ENCODE results near the gene ADAM29. TPM values are rescaled to one million over a fixed set of nuclear protein-coding genes. Genes with fewer than 3 reads are reported as not detected.

Gene ADAM29
- total RNA-seq, 2 experiments from 2014 or later, result not detected

GRCh38 chr4:174907508-174907907, 10.7 kb upstream of the ADAM29 start:
- H3K4me1 ChIP-seq (ENCODE audit: insufficient read depth, low read length), result no peaks in the 10 kb centered on the region
- H3K27ac ChIP-seq (ENCODE audit: low read depth in 1 of 2, low read length in 2 of 2), result no peak overlapping the region
- no peaks in the 10 kb centered on the region for H3K27me3 ChIP-seq (ENCODE audit: control insufficient read depth in 1 of 2, insufficient read depth in 2 of 2, low read length in 2 of 2)
- peaks cover 0 to 4% of the 10 kb centered on the region in 2 experiments for H3K9me3 ChIP-seq (ENCODE audit: control insufficient read depth in 1 of 2, insufficient read depth in 1 of 2, low read length in 2 of 2)
- H3K9me3 Mint-ChIP-seq, result peaks cover 13% of the 10 kb centered on the region
- H3K36me3 Mint-ChIP-seq (ENCODE audit: low read depth), result no peaks in the 10 kb centered on the region
- H3K36me3 ChIP-seq (ENCODE audit: insufficient read depth, low read length), result no peaks in the 10 kb centered on the region
- DNase-seq (no peak), ATAC-seq (ENCODE audit: poor library complexity) (no peak)
- no peaks in the 10 kb centered on the region for H3K27me3 Mint-ChIP-seq
- intact Hi-C loops (cut with DNase I, micrococcal nuclease), result no loop called here
- ChIA-PET POLR2A (no interaction called here), CTCF (no interaction called here)
- no peak overlapping the region for H3K4me3 ChIP-seq (ENCODE audit: low read length)
- H3K4me3 Mint-ChIP-seq, result no peak overlapping the region
- H3K4me1 Mint-ChIP-seq (ENCODE audit: low read depth), result no peaks in the 10 kb centered on the region
- H3K27ac Mint-ChIP-seq, result no peak overlapping the region
- no peak for TF ChIP-seq CTCF (IDR thresholded peaks at IDR 0.05)

- no peak for DNase-seq
- peaks cover 8% of the 10 kb centered on the region for H3K9me3 Mint-ChIP-seq
- ChIA-PET CTCF (no interaction called here), POLR2A (no interaction called here)
- H3K36me3 Mint-ChIP-seq (ENCODE audit: low read depth), result no peaks in the 10 kb centered on the region
- no peak overlapping the region for H3K27ac Mint-ChIP-seq
- TF ChIP-seq CTCF (IDR thresholded peaks at IDR 0.05), result no peak
- Histone ChIP-seq H3K27ac (ENCODE audit: low read depth in 1 of 2, low read length in 2 of 2) (no peak overlapping the region), H3K9me3 (ENCODE audit: control insufficient read depth in 1 of 2, insufficient read depth in 1 of 2, low read length in 2 of 2) (peaks cover under 1 to 4% of the 10 kb centered on the region in 2 experiments), H3K4me1 (ENCODE audit: insufficient read depth, low read length) (no peaks in the 10 kb centered on the region), H3K27me3 (ENCODE audit: control insufficient read depth in 1 of 2, insufficient read depth in 2 of 2, low read length in 2 of 2) (no peaks in the 10 kb centered on the region), H3K4me3 (ENCODE audit: low read length) (no peak overlapping the region), H3K36me3 (ENCODE audit: insufficient read depth, low read length) (no peaks in the 10 kb centered on the region)
- intact Hi-C loops (cut with DNase I, micrococcal nuclease), result no loop called here
- no peaks in the 10 kb centered on the region for H3K4me1 Mint-ChIP-seq (ENCODE audit: low read depth)
- no peaks in the 10 kb centered on the region for H3K27me3 Mint-ChIP-seq
- no peak overlapping the region for H3K4me3 Mint-ChIP-seq
- ATAC-seq (ENCODE audit: poor library complexity), result no peak
Observed at GRCh38 chr4:174910271-174910670, 7.9 kb upstream of the ADAM29 start.

GRCh38 chr4:174912919-174913543, 5.1 kb upstream of the ADAM29 start:
- DNase-seq, result no peak
- ChIA-PET CTCF (no interaction called here), POLR2A (no interaction called here)
- H3K36me3 Mint-ChIP-seq (ENCODE audit: low read depth), result no peaks in the 10 kb centered on the region
- no peak for TF ChIP-seq CTCF (IDR thresholded peaks at IDR 0.05)
- H3K27me3 ChIP-seq (ENCODE audit: control insufficient read depth in 1 of 2, insufficient read depth in 2 of 2, low read length in 2 of 2), result no peaks in the 10 kb centered on the region
- no peak overlapping the region for H3K4me3 Mint-ChIP-seq
- H3K36me3 ChIP-seq (ENCODE audit: insufficient read depth, low read length), result no peaks in the 10 kb centered on the region
- peaks cover 6% of the 10 kb centered on the region for H3K9me3 Mint-ChIP-seq
- H3K27ac Mint-ChIP-seq, result no peak overlapping the region
- no peaks in the 10 kb centered on the region for H3K4me1 Mint-ChIP-seq (ENCODE audit: low read depth)
- H3K4me1 ChIP-seq (ENCODE audit: insufficient read depth, low read length), result no peaks in the 10 kb centered on the region
- peaks cover 4% of the 10 kb centered on the region in 2 experiments for H3K9me3 ChIP-seq (ENCODE audit: control insufficient read depth in 1 of 2, insufficient read depth in 1 of 2, low read length in 2 of 2)
- no peaks in the 10 kb centered on the region for H3K27me3 Mint-ChIP-seq
- no peak for ATAC-seq (ENCODE audit: poor library complexity)
- H3K27ac ChIP-seq (ENCODE audit: low read depth in 1 of 2, low read length in 2 of 2), result no peak overlapping the region
- H3K4me3 ChIP-seq (ENCODE audit: low read length), result no peak overlapping the region
- intact Hi-C loops (cut with DNase I, micrococcal nuclease), result no loop called here
